Upper lobe of left lung (tissue), 4 donors: Measurements from ENCODE around the gene DCPS.
"Not testable (repeated sequence)": the region's sequence is repeated elsewhere in the genome, so short reads cannot be mapped to it uniquely, and the experiment has no call there.

Source experiments
- POLR2AphosphoS5 ChIP-seq, 2 donors: sonication (generic); formaldehyde crosslinking; IDR thresholded peaks; one replicate each; pipeline ENCODE4 v1.5.1; 2017; ENCODE audit warnings: antibody characterized with exemption in 2 of 2
- TF ChIP-seq, protein P1 (sequence below), 6 experiments: fragments of 450-650 bp in 4 of 6; fragments of 200-600 bp in 2 of 6; sonication (generic) in 2 of 6; IDR thresholded peaks; one replicate each; pipeline ENCODE4 v1.5.1; 2016 to 2019; ENCODE audit warnings: antibody characterized with exemption in 6 of 6

GRCh38 chr11:126373389-126374066, 69.7 kb downstream of the DCPS start:
- TF ChIP-seq, protein P1, sequence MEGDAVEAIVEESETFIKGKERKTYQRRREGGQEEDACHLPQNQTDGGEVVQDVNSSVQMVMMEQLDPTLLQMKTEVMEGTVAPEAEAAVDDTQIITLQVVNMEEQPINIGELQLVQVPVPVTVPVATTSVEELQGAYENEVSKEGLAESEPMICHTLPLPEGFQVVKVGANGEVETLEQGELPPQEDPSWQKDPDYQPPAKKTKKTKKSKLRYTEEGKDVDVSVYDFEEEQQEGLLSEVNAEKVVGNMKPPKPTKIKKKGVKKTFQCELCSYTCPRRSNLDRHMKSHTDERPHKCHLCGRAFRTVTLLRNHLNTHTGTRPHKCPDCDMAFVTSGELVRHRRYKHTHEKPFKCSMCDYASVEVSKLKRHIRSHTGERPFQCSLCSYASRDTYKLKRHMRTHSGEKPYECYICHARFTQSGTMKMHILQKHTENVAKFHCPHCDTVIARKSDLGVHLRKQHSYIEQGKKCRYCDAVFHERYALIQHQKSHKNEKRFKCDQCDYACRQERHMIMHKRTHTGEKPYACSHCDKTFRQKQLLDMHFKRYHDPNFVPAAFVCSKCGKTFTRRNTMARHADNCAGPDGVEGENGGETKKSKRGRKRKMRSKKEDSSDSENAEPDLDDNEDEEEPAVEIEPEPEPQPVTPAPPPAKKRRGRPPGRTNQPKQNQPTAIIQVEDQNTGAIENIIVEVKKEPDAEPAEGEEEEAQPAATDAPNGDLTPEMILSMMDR (IDR thresholded peaks at IDR 0.05), result not testable (repeated sequence)
- TF ChIP-seq POLR2AphosphoS5 (IDR thresholded peaks at IDR 0.05), result not testable (repeated sequence)
